A673 (cell line): Measurements from ENCODE around the gene KIFAP3.

ENCODE experiments used
- EZH2 ChIP-seq: fragments of 200-600 bp; sonication (generic); IDR thresholded peaks from 2 replicates; pipeline ENCODE4 v1.6.1; 2017; ENCODE audit warnings: borderline replicate concordance, low read depth, mild to moderate bottlenecking, mixed read lengths, antibody characterized with exemption, low read length; ENCODE audit not compliant: poor library complexity, severe bottlenecking
- TF ChIP-seq, protein P1 (sequence below): fragments of 300-800, 200-600 bp; sonication (generic); conservative IDR thresholded peaks from 2 replicates; pipeline ENCODE4 v1.5.1; 2017; ENCODE audit warnings: low read depth, mild to moderate bottlenecking, antibody characterized with exemption, low read length, moderate library complexity, mixed read lengths

- TF ChIP-seq, protein P1, sequence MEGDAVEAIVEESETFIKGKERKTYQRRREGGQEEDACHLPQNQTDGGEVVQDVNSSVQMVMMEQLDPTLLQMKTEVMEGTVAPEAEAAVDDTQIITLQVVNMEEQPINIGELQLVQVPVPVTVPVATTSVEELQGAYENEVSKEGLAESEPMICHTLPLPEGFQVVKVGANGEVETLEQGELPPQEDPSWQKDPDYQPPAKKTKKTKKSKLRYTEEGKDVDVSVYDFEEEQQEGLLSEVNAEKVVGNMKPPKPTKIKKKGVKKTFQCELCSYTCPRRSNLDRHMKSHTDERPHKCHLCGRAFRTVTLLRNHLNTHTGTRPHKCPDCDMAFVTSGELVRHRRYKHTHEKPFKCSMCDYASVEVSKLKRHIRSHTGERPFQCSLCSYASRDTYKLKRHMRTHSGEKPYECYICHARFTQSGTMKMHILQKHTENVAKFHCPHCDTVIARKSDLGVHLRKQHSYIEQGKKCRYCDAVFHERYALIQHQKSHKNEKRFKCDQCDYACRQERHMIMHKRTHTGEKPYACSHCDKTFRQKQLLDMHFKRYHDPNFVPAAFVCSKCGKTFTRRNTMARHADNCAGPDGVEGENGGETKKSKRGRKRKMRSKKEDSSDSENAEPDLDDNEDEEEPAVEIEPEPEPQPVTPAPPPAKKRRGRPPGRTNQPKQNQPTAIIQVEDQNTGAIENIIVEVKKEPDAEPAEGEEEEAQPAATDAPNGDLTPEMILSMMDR, result no peak
- no peak for TF ChIP-seq EZH2
These were observed 26.0 kb downstream of the KIFAP3 start for GRCh38 chr1:170048515-170048914.
